Endothelial cell of umbilical vein (primary cell): Measurements from ENCODE around the gene IDUA. TPM values are rescaled to one million over a fixed set of nuclear protein-coding genes. Genes with fewer than 3 reads are reported as not detected.

ENCODE experiments used
- BruUV-seq: library from RNA; stranded (reverse); fragments of 400-500 nt; replicated peaks from 2 replicates; lab custom pipeline; 2021; lab: Mats Ljungman, UMichigan
- CTCF ChIA-PET: fragments of 300-600, 350-600 bp; sonication (Branson Sonifier 250); formaldehyde crosslinking; loops from one replicate; lab custom pipeline; 2021; ENCODE audit warnings: antibody characterized with exemption, inconsistent platforms; lab: Charles Lee
- POLR2A ChIA-PET: fragments of 300-600, 350-600 bp; sonication (Branson Sonifier 250); formaldehyde crosslinking; loops from one replicate; lab custom pipeline; 2021; ENCODE audit warnings: antibody characterized with exemption, inconsistent platforms; lab: Charles Lee
- DNase-seq: peaks from one replicate; pipeline ENCODE4 v3.0.0-alpha.2; 2011; ENCODE audit warnings: low read depth, low spot score
- FAIRE-seq: peaks from 2 replicates; lab custom pipeline; 2011; peaks lifted over from hg19 to GRCh38; lab: Jason Lieb, UNC
- H2AFZ ChIP-seq: 2 replicates; pipeline ENCODE4 v1.6.0; 2012; ENCODE audit warnings: low read depth, low read length, control low read depth, inconsistent platforms
- H3K27ac ChIP-seq: 2 replicates; pipeline ENCODE4 v1.5.1; 2011; ENCODE audit warnings: low read depth, mild to moderate bottlenecking, control low read depth, low read length, moderate library complexity; ENCODE audit not compliant: insufficient read depth
- H3K27me3 ChIP-seq, 2 experiments: 2 replicates each; pipeline versions ENCODE4 v1.6.0 to v1.6.1; 2011; ENCODE audit warnings: low read length in 2 of 2, mixed read lengths in 1 of 2; ENCODE audit not compliant: control insufficient read depth in 2 of 2, insufficient read depth in 2 of 2
- H3K36me3 ChIP-seq, 2 experiments: 2 replicates in 1 of 2; 3 replicates in 1 of 2; pipeline ENCODE4 v1.5.1; 2011; ENCODE audit warnings: low read length in 2 of 2, mild to moderate bottlenecking in 1 of 2, moderate library complexity in 1 of 2; ENCODE audit not compliant: control insufficient read depth in 2 of 2, insufficient read depth in 2 of 2; ENCODE audit errors: extremely low read depth in 1 of 2
- H3K4me1 ChIP-seq: 3 replicates; pipeline ENCODE4 v1.5.1; 2011; ENCODE audit warnings: mild to moderate bottlenecking, low read length; ENCODE audit not compliant: control insufficient read depth, insufficient read depth; ENCODE audit errors: extremely low read depth
- H3K4me2 ChIP-seq: 2 replicates; pipeline ENCODE4 v1.6.1; 2011; ENCODE audit warnings: low read length, control low read depth, mixed read lengths; ENCODE audit not compliant: insufficient read depth
- H3K4me3 ChIP-seq, 3 experiments: fragments of 200-600 bp in 1 of 3; sonication (generic), shearing (Covaris generic) in 1 of 3; replicated peaks in 1 of 3; 2 replicates each; pipeline ENCODE4 v1.5.1; 2011 to 2016; ENCODE audit warnings: control low read depth in 3 of 3, low read length in 3 of 3, mild to moderate bottlenecking in 2 of 3, inconsistent platforms in 1 of 3, low read depth in 1 of 3, moderate library complexity in 1 of 3; ENCODE audit not compliant: insufficient read depth in 1 of 3
- H3K79me2 ChIP-seq: 2 replicates; pipeline ENCODE4 v1.6.0; 2012; ENCODE audit warnings: low read length, inconsistent platforms; ENCODE audit not compliant: control insufficient read depth, insufficient read depth
- H3K9ac ChIP-seq: replicated peaks from 2 replicates; pipeline ENCODE3; 2011; ENCODE audit warnings: low read length, control low read depth; ENCODE audit not compliant: insufficient read depth; ENCODE audit errors: extremely low read depth
- H3K9me1 ChIP-seq: replicated peaks from 3 replicates; pipeline ENCODE4 v1.6.0; 2011; ENCODE audit warnings: mild to moderate bottlenecking, low read length; ENCODE audit not compliant: control insufficient read depth, insufficient read depth; ENCODE audit errors: extremely low read depth
- H3K9me3 ChIP-seq: replicated peaks from 2 replicates; pipeline ENCODE4 v1.5.1; 2012; ENCODE audit warnings: low read length, inconsistent platforms; ENCODE audit not compliant: control insufficient read depth, insufficient read depth
- H4K20me1 ChIP-seq: replicated peaks from 2 replicates; pipeline ENCODE3; 2011; ENCODE audit warnings: mild to moderate bottlenecking, low read length; ENCODE audit not compliant: control insufficient read depth, insufficient read depth; ENCODE audit errors: extremely low read depth
- CTCF ChIP-seq, 2 donors: IDR thresholded peaks; 1 replicate in 1 of 2; 2 replicates in 1 of 2; pipeline ENCODE4 v1.5.1; 2011; ENCODE audit warnings: low read length in 2 of 2, mild to moderate bottlenecking in 2 of 2, moderate library complexity in 2 of 2, control low read depth in 1 of 2, inconsistent platforms in 1 of 2, low read depth in 1 of 2; ENCODE audit not compliant: insufficient read depth in 1 of 2; ENCODE audit errors: extremely low read depth in 1 of 2
- EZH2 ChIP-seq: IDR thresholded peaks from 2 replicates; pipeline ENCODE4 v1.6.1; 2012; ENCODE audit warnings: borderline replicate concordance, low read depth, mild to moderate bottlenecking, moderate library complexity, low read length, inconsistent platforms; ENCODE audit not compliant: severe bottlenecking
- FOS ChIP-seq: IDR thresholded peaks from 2 replicates; pipeline ENCODE4 v1.6.1; 2011; ENCODE audit warnings: mild to moderate bottlenecking, low read length, moderate library complexity, borderline replicate concordance; ENCODE audit not compliant: insufficient read depth
- GATA2 ChIP-seq: IDR thresholded peaks from 2 replicates; pipeline ENCODE4 v1.7.0; 2011; ENCODE audit warnings: low read depth, mild to moderate bottlenecking, moderate library complexity, mixed read lengths, low read length; ENCODE audit not compliant: insufficient read length, insufficient read depth
- JUN ChIP-seq: IDR thresholded peaks from 2 replicates; pipeline ENCODE4 v1.6.1; 2011; ENCODE audit warnings: borderline replicate concordance, low read depth; ENCODE audit not compliant: insufficient read length, insufficient read depth
- MAX ChIP-seq: IDR thresholded peaks from 2 replicates; pipeline ENCODE4 v1.6.1; 2011; ENCODE audit not compliant: insufficient read depth, insufficient read length
- MYC ChIP-seq: IDR thresholded peaks from one replicate; pipeline ENCODE4 v1.6.1; 2011; ENCODE audit warnings: mild to moderate bottlenecking, low read depth, low read length
- POLR2A ChIP-seq: IDR thresholded peaks from 2 replicates; pipeline ENCODE4 v1.6.1; 2012; ENCODE audit warnings: low read depth, mild to moderate bottlenecking, control low read depth, low read length
- POLR2AphosphoS5 ChIP-seq: IDR thresholded peaks from 2 replicates; pipeline ENCODE4 v1.6.1; 2012; ENCODE audit warnings: low read depth, mild to moderate bottlenecking, control low read depth, low read length, moderate library complexity; ENCODE audit not compliant: insufficient read depth
- dilution Hi-C: fragments of 300-500 bp; cut with MboI; formaldehyde crosslinking; loops from one replicate; pipeline ENCODE4 v1.15.0; 2019; ENCODE audit warnings: low sequenced_read_pairs; ENCODE audit not compliant: extremely low pct_ligation_motif_present
- intact Hi-C: fragments of 100-400 bp; cut with micrococcal nuclease; formaldehyde crosslinking; loops from one replicate; pipeline ENCODE4 v1.10.0; 2022
- polyA plus RNA-seq, 4 experiments: library from polyadenylated mRNA; depleted of rRNA in 3 of 4; stranded (reverse) in 3 of 4; unstranded in 1 of 4; fragments of >200 nt; gene quantifications; 2 replicates each; pipeline versions ENCODE4 v1.2.1 to v1.2.3, GENCODE V29; 2011 to 2012; ENCODE audit warnings: missing spikeins in 1 of 4
- total RNA-seq: library from RNA; stranded (reverse); gene quantifications from 2 replicates; pipeline ENCODE4 v1.2.3, GENCODE V29; 2021

IDUA gene
- total and polyA plus RNA-seq, 2 donors (not counting 3 experiments of a cell fraction or from before 2014, with no cell fraction given), result 19.1 to 34.1 TPM

GRCh38 chr4:1021386-1022050 is 34.7 kb downstream of the IDUA start:
- DNase-seq, result no peak
- TF ChIP-seq GATA2 (no peak), MAX (no peak), POLR2A (no peak), MYC (no peak), CTCF (IDR thresholded peaks at IDR 0.05; ENCODE audit: extremely low read depth in 1 of 2, insufficient read depth in 1 of 2, low read depth in 1 of 2, low read length in 2 of 2) (no peak), JUN (no peak), EZH2 (no peak), POLR2AphosphoS5 (no peak), FOS (no peak)
- H3K9me3 ChIP-seq, result no peaks in the 10 kb centered on the region
- H3K9ac ChIP-seq, result no peak overlapping the region
- no peak for FAIRE-seq
- ChIA-PET CTCF (interaction anchor here (0.9 kb wide), 1 partner anchor 11 kb away, joined by 3 read pairs; no protein-coding TSS in a partner anchor), POLR2A (no interaction called here)
- H2AFZ ChIP-seq, result no peak overlapping the region
- H3K9me1 ChIP-seq, result no peaks in the 10 kb centered on the region
- dilution Hi-C loops (no loop called here), intact Hi-C loops (no loop called here)
- no peaks in the 10 kb centered on the region for H3K4me1 ChIP-seq
- BruUV-seq, result no TSS peak
- no peaks in the 10 kb centered on the region for H3K27me3 ChIP-seq
- no peak overlapping the region for H3K4me3 ChIP-seq
- H3K36me3 ChIP-seq, result peaks cover 0 to 15% of the 10 kb centered on the region in 2 experiments
- no peak overlapping the region for H3K4me2 ChIP-seq
- no peaks in the 10 kb centered on the region for H3K79me2 ChIP-seq
- no peaks in the 10 kb centered on the region for H4K20me1 ChIP-seq
- no peak overlapping the region for H3K27ac ChIP-seq
